Mammary epithelial cell (primary cell): ENCODE results near the gene LRCH1.

Experiments
- CTCF ChIP-seq, 2 donors: IDR thresholded peaks in 1 of 2; conservative IDR thresholded peaks in 1 of 2; 2 replicates each; pipeline ENCODE4 v1.5.1; 2011 to 2012; ENCODE audit warnings: inconsistent platforms in 2 of 2, low read length in 2 of 2, mild to moderate bottlenecking in 2 of 2, control low read depth in 1 of 2, low read depth in 1 of 2; ENCODE audit not compliant: insufficient read depth in 1 of 2; ENCODE audit errors: extremely low read depth in 1 of 2
- EZH2 ChIP-seq: IDR thresholded peaks from 2 replicates; pipeline ENCODE4 v1.6.1; 2012; ENCODE audit warnings: low read length, inconsistent platforms, borderline replicate concordance

- TF ChIP-seq CTCF (conservative IDR thresholded peaks at IDR 0.05 in 1 of 2, IDR thresholded peaks at IDR 0.05 in 1 of 2; ENCODE audit: extremely low read depth in 1 of 2, insufficient read depth in 1 of 2, low read depth in 1 of 2, low read length in 2 of 2): no peak
- no peak for TF ChIP-seq EZH2
Observed at GRCh38 chr13:46578590-46578975, 25.6 kb downstream of the LRCH1 start.
